GM12865 (cell line): Measurements from ENCODE around the gene WNT9A.
"Not testable (repeated sequence)": the region's sequence is repeated elsewhere in the genome, so short reads cannot be mapped to it uniquely, and the experiment has no call there.

Experiments
- DNase-seq: peaks from one replicate; pipeline ENCODE4 v3.0.0; 2010; ENCODE audit warnings: low read depth
- H3K4me3 ChIP-seq: 2 replicates; pipeline ENCODE4 v1.5.1; 2011; ENCODE audit warnings: mild to moderate bottlenecking, low read depth, low read length, control low read depth
- TF ChIP-seq, protein P1 (sequence below): IDR thresholded peaks from 2 replicates; pipeline ENCODE4 v1.5.1; 2011; ENCODE audit warnings: low read length, control low read depth, low read depth, inconsistent platforms; ENCODE audit not compliant: insufficient read depth; ENCODE audit errors: missing control alignments

Gene WNT9A

DNA sequence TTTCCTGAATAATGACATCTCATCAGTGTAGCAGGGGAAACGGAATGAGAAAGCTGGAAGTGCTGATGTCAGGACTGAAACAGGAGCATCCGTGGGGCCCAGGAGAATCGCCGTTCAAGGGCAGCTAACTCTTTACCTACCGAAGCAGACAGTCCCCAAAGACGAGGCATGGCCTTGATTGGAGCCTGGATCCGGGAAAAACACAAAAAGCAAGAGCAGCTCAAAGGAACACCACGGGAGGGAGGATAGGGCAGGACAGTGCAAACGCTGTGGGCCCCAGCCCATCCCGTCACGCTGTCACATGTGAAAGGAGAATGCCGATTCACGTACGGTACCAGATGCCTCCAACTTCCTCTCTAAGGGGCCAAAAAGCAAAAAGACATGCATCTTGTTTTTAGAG is 34.9 kb downstream of the WNT9A start:
- H3K4me3 ChIP-seq = no peak overlapping the region
- TF ChIP-seq, protein P1, sequence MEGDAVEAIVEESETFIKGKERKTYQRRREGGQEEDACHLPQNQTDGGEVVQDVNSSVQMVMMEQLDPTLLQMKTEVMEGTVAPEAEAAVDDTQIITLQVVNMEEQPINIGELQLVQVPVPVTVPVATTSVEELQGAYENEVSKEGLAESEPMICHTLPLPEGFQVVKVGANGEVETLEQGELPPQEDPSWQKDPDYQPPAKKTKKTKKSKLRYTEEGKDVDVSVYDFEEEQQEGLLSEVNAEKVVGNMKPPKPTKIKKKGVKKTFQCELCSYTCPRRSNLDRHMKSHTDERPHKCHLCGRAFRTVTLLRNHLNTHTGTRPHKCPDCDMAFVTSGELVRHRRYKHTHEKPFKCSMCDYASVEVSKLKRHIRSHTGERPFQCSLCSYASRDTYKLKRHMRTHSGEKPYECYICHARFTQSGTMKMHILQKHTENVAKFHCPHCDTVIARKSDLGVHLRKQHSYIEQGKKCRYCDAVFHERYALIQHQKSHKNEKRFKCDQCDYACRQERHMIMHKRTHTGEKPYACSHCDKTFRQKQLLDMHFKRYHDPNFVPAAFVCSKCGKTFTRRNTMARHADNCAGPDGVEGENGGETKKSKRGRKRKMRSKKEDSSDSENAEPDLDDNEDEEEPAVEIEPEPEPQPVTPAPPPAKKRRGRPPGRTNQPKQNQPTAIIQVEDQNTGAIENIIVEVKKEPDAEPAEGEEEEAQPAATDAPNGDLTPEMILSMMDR = no peak
- DNase-seq = no peak

DNA sequence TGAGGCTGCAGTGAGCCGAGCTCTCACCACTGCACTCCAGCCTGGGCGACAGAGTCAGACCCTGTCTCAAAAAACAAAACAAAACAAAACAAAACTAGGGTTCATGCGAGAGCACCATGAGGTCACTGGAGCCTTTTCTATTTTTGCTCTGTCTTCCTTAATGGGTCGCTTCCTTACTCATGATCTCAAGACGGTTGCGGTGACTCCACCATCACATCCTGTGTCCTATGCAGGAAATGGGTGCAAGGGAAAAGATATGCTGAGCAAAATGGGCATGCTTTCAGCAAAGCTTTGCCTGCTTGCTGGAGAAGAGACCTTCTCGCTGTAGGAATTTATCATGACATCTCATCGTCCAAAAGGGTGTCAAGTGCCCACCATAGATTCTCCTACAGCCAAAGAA is 36.4 kb downstream of the WNT9A start:
- no peak overlapping the region for H3K4me3 ChIP-seq
- TF ChIP-seq, protein P1 = no peak
- no peak for DNase-seq

DNA sequence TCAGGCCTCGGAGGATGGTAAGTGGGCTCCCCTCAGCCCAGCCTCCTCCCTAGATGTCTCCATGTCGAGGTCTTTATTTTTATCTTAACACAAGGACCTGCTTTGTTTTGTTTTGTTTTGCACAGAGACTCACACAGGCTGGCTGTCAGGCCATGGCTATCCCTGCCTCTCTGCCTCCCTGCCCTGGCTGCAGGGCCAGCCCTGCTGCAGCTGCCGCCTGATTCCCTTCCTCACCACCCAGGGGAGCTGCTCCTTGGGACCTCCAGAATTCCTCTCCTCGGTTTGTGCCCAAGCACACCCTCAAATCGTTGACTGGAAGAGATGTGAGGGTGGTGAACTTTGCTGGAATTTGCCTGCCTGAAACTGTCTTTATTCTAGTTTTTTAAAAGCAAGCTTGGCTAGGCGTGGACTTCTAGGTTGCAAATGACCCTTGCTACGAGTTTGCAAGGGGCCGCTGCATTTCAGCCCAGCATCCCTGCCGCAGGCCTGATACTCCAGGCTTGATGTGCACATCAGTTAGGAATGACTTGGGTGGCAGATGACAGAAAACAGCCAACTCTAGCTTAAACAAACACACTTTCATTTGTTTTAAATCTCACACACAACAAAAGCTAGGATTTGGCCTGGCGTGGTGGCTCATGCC is 37.1 kb downstream of the WNT9A start:
- H3K4me3 ChIP-seq = no peak overlapping the region
- no peak for DNase-seq
- TF ChIP-seq, protein P1 = no peak

DNA sequence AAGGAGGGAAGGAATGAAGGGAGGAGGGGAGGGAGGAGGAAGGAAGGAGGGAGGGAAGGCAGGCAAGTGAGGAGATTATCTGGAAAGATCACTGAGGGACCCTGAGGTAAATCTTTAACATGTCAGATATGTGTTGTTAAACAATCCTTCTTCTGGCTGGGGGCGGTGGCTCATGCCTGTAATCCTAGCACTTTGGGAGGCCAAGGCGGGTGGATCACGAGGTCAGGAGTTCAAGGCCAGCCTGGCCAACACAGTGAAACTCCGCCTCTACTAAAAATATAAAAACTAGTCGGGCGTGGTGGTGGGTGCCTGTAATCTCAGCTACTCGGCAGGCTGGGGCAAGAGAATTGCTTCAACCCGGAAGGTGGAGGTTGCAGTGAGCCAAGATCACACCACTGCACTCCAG is 37.8 kb downstream of the WNT9A start:
- not testable (repeated sequence) for H3K4me3 ChIP-seq, DNase-seq

DNA sequence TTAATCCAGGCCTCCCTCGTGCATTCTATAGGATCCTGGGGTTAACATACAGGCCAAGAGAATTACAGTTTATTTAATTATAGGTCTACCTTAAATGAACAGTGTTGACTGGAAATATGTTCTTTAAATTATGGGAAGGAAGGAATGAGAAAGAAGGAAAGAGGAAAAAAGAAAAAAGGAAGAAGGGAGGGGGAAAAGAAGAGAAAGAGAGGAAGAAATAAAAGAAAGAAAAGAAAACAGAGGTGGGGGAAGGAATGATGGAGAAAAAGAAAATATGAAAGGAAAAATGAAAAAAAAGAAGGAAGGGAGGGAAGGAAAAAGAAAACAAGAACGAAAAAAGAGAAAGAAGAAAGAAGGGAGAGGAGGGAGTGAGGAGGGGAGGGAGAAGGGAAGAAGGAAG is 38.5 kb downstream of the WNT9A start:
- TF ChIP-seq, protein P1 = no peak
- DNase-seq = no peak
- no peak overlapping the region for H3K4me3 ChIP-seq

DNA sequence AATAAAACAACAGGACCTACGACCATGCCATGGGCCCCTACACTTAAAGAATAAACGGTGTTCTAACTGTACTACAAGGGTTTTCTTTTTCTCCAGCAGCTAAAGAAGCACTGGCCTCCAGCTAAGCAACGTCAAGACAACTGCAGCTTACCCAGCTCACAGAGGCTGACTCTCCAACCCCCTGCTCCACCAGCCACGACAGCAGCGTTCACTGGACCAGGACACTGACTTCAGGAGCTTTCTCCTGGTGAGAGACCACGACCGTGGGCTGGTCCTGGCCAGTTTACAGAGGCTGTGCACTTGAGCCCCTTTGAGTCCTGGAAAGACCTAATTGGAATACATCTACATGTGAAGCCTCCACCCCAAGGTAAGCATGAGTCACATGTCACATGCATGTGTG is 39.4 kb downstream of the WNT9A start:
- DNase-seq = no peak
- TF ChIP-seq, protein P1 = no peak
- no peak overlapping the region for H3K4me3 ChIP-seq

DNA sequence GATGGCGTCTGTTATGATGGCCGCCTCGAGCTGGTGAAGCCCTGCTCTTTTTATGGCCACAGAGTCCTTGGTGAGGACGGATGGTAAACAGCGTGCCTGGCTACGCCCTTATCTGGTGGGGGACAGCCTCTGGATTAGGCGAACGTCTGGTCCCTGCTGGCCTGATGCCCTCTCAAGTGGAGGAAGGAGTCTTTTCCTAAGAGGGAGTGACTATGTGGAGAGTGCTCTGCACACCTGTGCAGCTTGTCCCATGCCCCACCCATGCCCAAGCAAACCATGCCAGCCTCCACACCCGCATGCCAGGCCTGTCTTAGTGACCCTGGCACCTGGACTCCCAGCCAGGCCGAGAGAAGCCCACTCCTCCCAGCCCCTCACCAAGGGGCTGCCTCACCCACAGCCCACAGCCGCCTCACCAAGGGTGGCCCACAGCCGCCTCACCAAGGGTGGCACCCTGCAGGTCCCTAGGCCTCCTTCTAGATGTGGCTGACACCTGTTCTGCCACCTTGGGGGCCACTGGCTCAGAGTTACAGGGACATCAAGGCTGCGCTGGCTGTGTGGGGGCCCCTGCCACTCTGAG is 40.2 kb downstream of the WNT9A start:
- no peak for DNase-seq
- H3K4me3 ChIP-seq = no peak overlapping the region
- TF ChIP-seq, protein P1 = no peak
